ENCODE measurements around the gene HLA-DOA.

The HLA-DOA gene

GRCh38 chr6:32979720-32980487 lies 29.5 kb downstream of the HLA-DOA start:
- DNase-seq (ENCODE audit: low read depth in 3 of 3, low spot score in 1 of 3): no peak

- DNase-seq (ENCODE audit: low read depth in 3 of 3, low spot score in 1 of 3): no peak
Measured at GRCh38 chr6:32977953-32978324, 31.5 kb downstream of the HLA-DOA start.

GRCh38 chr6:32977272-32977952 lies 32.0 kb downstream of the HLA-DOA start:
- DNase-seq (ENCODE audit: low read depth in 3 of 3, low spot score in 1 of 3): no peak

GRCh38 chr6:32976334-32977069 lies 32.9 kb downstream of the HLA-DOA start:
- DNase-seq (ENCODE audit: low read depth in 3 of 3, low spot score in 1 of 3): no peak

GRCh38 chr6:32975886-32976285 lies 33.5 kb downstream of the HLA-DOA start:
- no peak for DNase-seq (ENCODE audit: low read depth in 3 of 3, low spot score in 1 of 3)

- no peak for DNase-seq (ENCODE audit: low read depth in 3 of 3, low spot score in 1 of 3)
Measured at GRCh38 chr6:32974541-32975308, 34.7 kb downstream of the HLA-DOA start.

GRCh38 chr6:32974016-32974333 lies 35.4 kb downstream of the HLA-DOA start:
- DNase-seq (ENCODE audit: low read depth in 3 of 3, low spot score in 1 of 3): no peak

GRCh38 chr6:32973144-32974015 lies 36.0 kb downstream of the HLA-DOA start:
- peak in 1 of 3 donors; percentile 39 for DNase-seq (ENCODE audit: low read depth in 3 of 3, low spot score in 1 of 3)

- DNase-seq (ENCODE audit: low read depth in 3 of 3, low spot score in 1 of 3): no peak
Measured at GRCh38 chr6:32972353-32973143, 36.8 kb downstream of the HLA-DOA start.

- peak; percentile 99 to 100 (median 99) for DNase-seq (ENCODE audit: low read depth in 3 of 3, low spot score in 1 of 3)
Measured at GRCh38 chr6:32971581-32972352, 37.6 kb downstream of the HLA-DOA start.

GRCh38 chr6:32971242-32971580 lies 38.2 kb downstream of the HLA-DOA start:
- no peak for DNase-seq (ENCODE audit: low read depth in 3 of 3, low spot score in 1 of 3)

- DNase-seq (ENCODE audit: low read depth in 3 of 3, low spot score in 1 of 3): peak in 1 of 3 donors; percentile 65
Measured at GRCh38 chr6:32970413-32971241, 38.8 kb downstream of the HLA-DOA start.

- no peak for DNase-seq (ENCODE audit: low read depth in 3 of 3, low spot score in 1 of 3)
Measured at GRCh38 chr6:32969685-32970412, 39.5 kb downstream of the HLA-DOA start.

GRCh38 chr6:32968867-32969684 lies 40.3 kb downstream of the HLA-DOA start:
- DNase-seq (ENCODE audit: low read depth in 3 of 3, low spot score in 1 of 3): peak in 1 of 3 donors; percentile 62

GRCh38 chr6:32968093-32968866 lies 41.1 kb downstream of the HLA-DOA start, which contains the start of gene BRD2:
BRD2 (plus strand) TSS chr6:32968594; CDS start chr6:32972899, 4,305 bp downstream.
- DNase-seq (ENCODE audit: low read depth in 3 of 3, low spot score in 1 of 3): peak; percentile 89 to 91 (median 90)

Data from stimulated activated CD4-positive, alpha-beta T cell treated with anti-CD3 and anti-CD28 coated beads, TNF-alpha, amount 100 ng/mL, for 1 hour (primary cell).